Activated CD4-positive, alpha-beta T cell treated with anti-CD3 and anti-CD28 coated beads for 24 hours (primary cell): Measurements from ENCODE around the gene NKD1.
"Not testable (repeated sequence)": the region's sequence is repeated elsewhere in the genome, so short reads cannot be mapped to it uniquely, and the experiment has no call there.

Experiments
- DNase-seq, 2 donors: peaks; one replicate each; pipeline ENCODE4 v3.0.0-alpha.2; 2020; ENCODE audit warnings: low read depth in 2 of 2

NKD1 gene

GRCh38 chr16:50578137-50578536, 29.9 kb downstream of the NKD1 start:
- DNase-seq, result no peak

- DNase-seq, result not testable (repeated sequence)
These were observed 31.2 kb downstream of the NKD1 start for GRCh38 chr16:50579373-50579772.

- DNase-seq, result no peak
These were observed 32.1 kb downstream of the NKD1 start for GRCh38 chr16:50580180-50580798.

GRCh38 chr16:50581845-50582244, 33.6 kb downstream of the NKD1 start:
- DNase-seq, result no peak

GRCh38 chr16:50583211-50583610, 35.0 kb downstream of the NKD1 start:
- no peak for DNase-seq

GRCh38 chr16:50584033-50584722, 36.0 kb downstream of the NKD1 start:
- DNase-seq, result no peak

- no peak for DNase-seq
These were observed 37.2 kb downstream of the NKD1 start for GRCh38 chr16:50585331-50585776.

GRCh38 chr16:50587543-50587942, 39.3 kb downstream of the NKD1 start:
- DNase-seq, result no peak

GRCh38 chr16:50588276-50588675, 40.1 kb downstream of the NKD1 start:
- DNase-seq, result no peak

GRCh38 chr16:50591209-50591608, 43.0 kb downstream of the NKD1 start:
- no peak for DNase-seq

GRCh38 chr16:50591800-50592771, 43.9 kb downstream of the NKD1 start:
- DNase-seq, result no peak

- no peak for DNase-seq
These were observed 44.8 kb downstream of the NKD1 start for GRCh38 chr16:50592996-50593395.

GRCh38 chr16:50593410-50594150, 45.4 kb downstream of the NKD1 start:
- DNase-seq, result no peak

GRCh38 chr16:50594308-50595260, 46.4 kb downstream of the NKD1 start:
- DNase-seq, result no peak

- DNase-seq, result no peak
These were observed 47.7 kb downstream of the NKD1 start for GRCh38 chr16:50595859-50596258.

- DNase-seq, result no peak
These were observed 48.7 kb downstream of the NKD1 start for GRCh38 chr16:50596762-50597450.

- DNase-seq, result no peak
These were observed 49.5 kb downstream of the NKD1 start for GRCh38 chr16:50597563-50598255.

- no peak for DNase-seq
These were observed 50.2 kb downstream of the NKD1 start for GRCh38 chr16:50598256-50598894.

- DNase-seq, result no peak
These were observed 50.8 kb downstream of the NKD1 start for GRCh38 chr16:50598936-50599361.
